ENCODE results near the gene RALY. TPM values are rescaled to one million over a fixed set of nuclear protein-coding genes. Genes with fewer than 3 reads are reported as not detected.

Gene RALY
- total and polyA plus RNA-seq, 2 of the 4 experiments (the other 2 are of a cell fraction) = 46.2 to 115 TPM

- ATAC-seq (ENCODE audit: low read depth) (no peak; the same call in 1 of the 2 replicates), DNase-seq (no peak)
- H3K27ac ChIP-seq (ENCODE audit: insufficient read depth, low read length) = no peak overlapping the region
- H3K9me1 ChIP-seq (ENCODE audit: insufficient read depth, low read length) = no peaks in the 10 kb centered on the region
- no peaks in the 10 kb centered on the region for H4K20me1 ChIP-seq (ENCODE audit: insufficient read depth, low read length)
- no peak overlapping the region for H3K4me3 ChIP-seq (ENCODE audit: insufficient read depth, low read depth, low read length)
- POLR2A ChIA-PET (ENCODE audit: unreplicated experiment) = no interaction called here
- no peaks in the 10 kb centered on the region for H3K79me1 ChIP-seq (ENCODE audit: low read depth in 1 of 2, low read length in 2 of 2)
- H2BK20ac ChIP-seq (ENCODE audit: low read depth, low read length) = no peak overlapping the region
- no peak for TF ChIP-seq MXI1 (IDR thresholded peaks at IDR 0.05; ENCODE audit: borderline replicate concordance, low read depth, low read length)
- no peak for TF ChIP-seq MAFK (IDR thresholded peaks at IDR 0.05; ENCODE audit: low read depth, low read length)
- TF ChIP-seq RFX5 (IDR thresholded peaks at IDR 0.05; ENCODE audit: low read depth, low read length) = no peak
- no peak for TF ChIP-seq RAD21 (IDR thresholded peaks at IDR 0.05; ENCODE audit: low read length)
- no peak for TF ChIP-seq ELK1 (IDR thresholded peaks at IDR 0.05; ENCODE audit: borderline replicate concordance, low read depth, low read length)
- TF ChIP-seq NFE2L2 (IDR thresholded peaks at IDR 0.05; ENCODE audit: low read depth, low read length) = no peak
- no peak for TF ChIP-seq BHLHE40 (IDR thresholded peaks at IDR 0.05; ENCODE audit: low read depth, low read length)
- TF ChIP-seq FOS (IDR thresholded peaks at IDR 0.05; ENCODE audit: low read depth, low read length) = no peak
- TF ChIP-seq MAZ (IDR thresholded peaks at IDR 0.05; ENCODE audit: borderline replicate concordance, low read depth, low read length) = no peak
- TF ChIP-seq CEBPB (IDR thresholded peaks at IDR 0.05; ENCODE audit: low read depth, low read length) = no peak
- TF ChIP-seq SMC3 (IDR thresholded peaks at IDR 0.05; ENCODE audit: low read depth, low read length) = no peak
- no peak overlapping the region for H3K56ac ChIP-seq (ENCODE audit: extremely low read depth, insufficient read depth, low read length)
- in situ Hi-C loops (cut with MboI; ENCODE audit: low sequenced_read_pairs) = no loop called here
- H2AK9ac ChIP-seq (replicated peaks; ENCODE audit: low read depth, low read length, poor library complexity) = no peak overlapping the region
- dilution Hi-C loops (cut with HindIII; ENCODE audit: low sequenced_read_pairs, unreplicated experiment) = no loop called here
- no peaks in the 10 kb centered on the region for H3K27me3 ChIP-seq (ENCODE audit: control insufficient read depth, insufficient read depth, low read length)
- CTCF ChIA-PET = interaction anchor here (1.2 kb wide), 1 partner anchor 262 kb away, joined by 5 read pairs; no protein-coding TSS in a partner anchor
- no peak overlapping the region for H3K23ac ChIP-seq (ENCODE audit: low read depth, low read length)
- no peak overlapping the region for H2BK5ac ChIP-seq (ENCODE audit: low read depth, low read length, poor library complexity, severe bottlenecking)
- H3K4me2 ChIP-seq (ENCODE audit: low read depth, low read length) = no peak overlapping the region; the same call in 1 of the 2 replicates
- H2BK120ac ChIP-seq (ENCODE audit: low read depth, low read length) = no peak overlapping the region
- H3K4me1 ChIP-seq (ENCODE audit: control insufficient read depth, insufficient read depth, low read length) = no peaks in the 10 kb centered on the region
- intact Hi-C loops (cut with micrococcal nuclease) = no loop called here
- no peak overlapping the region for H4K8ac ChIP-seq (ENCODE audit: low read depth in 2 of 2, low read length in 2 of 2)
- no peak overlapping the region for H2AK5ac ChIP-seq (ENCODE audit: low read depth, low read length)
- no peak overlapping the region for H4K5ac ChIP-seq (ENCODE audit: low read depth, low read length)
- H3K9me3 ChIP-seq (ENCODE audit: control insufficient read depth, insufficient read depth, low read length) = no peaks in the 10 kb centered on the region
- BruUV-seq (replicated peaks) = no TSS peak
- H3K14ac ChIP-seq (replicated peaks; ENCODE audit: low read depth, low read length) = no peak overlapping the region
- no peaks in the 10 kb centered on the region for H3K36me3 ChIP-seq (ENCODE audit: control insufficient read depth, insufficient read depth, low read length)
- no peak overlapping the region for H3K4ac ChIP-seq (ENCODE audit: low read depth, low read length)
- H3K18ac ChIP-seq (ENCODE audit: low read depth, low read length) = no peak overlapping the region
- H2BK15ac ChIP-seq (ENCODE audit: low read depth, low read length) = no peak overlapping the region
- H3K9ac ChIP-seq (ENCODE audit: low read depth, low read length) = no peak overlapping the region
- WGBS, 2 experiments (ENCODE audit: extremely low coverage in 2 of 2, insufficient read length in 1 of 2) = 100% methylated on average over 1 of the region's 2 CpGs; no CpG with 5 or more reads in 1 of the 2 experiments
- no peak overlapping the region for H2AFZ ChIP-seq (replicated peaks; ENCODE audit: low read length, poor library complexity)
- no peak overlapping the region for H4K91ac ChIP-seq (ENCODE audit: insufficient read depth, low read depth, low read length)
Observed at GRCh38 chr20:34124469-34125249, 130.9 kb downstream of the RALY start.

Data from IMR-90 (cell line).